Transverse colon (tissue), 4 donors: Measurements from ENCODE around the gene SRGAP2B. TPM values are rescaled to one million over a fixed set of nuclear protein-coding genes. Genes with fewer than 3 reads are reported as not detected.
"Not testable (repeated sequence)": the region's sequence is repeated elsewhere in the genome, so short reads cannot be mapped to it uniquely, and the experiment has no call there.

Source experiments
- DNase-seq: peaks from one replicate; pipeline ENCODE4 v3.0.0-alpha.2; 2019
- H3K27ac ChIP-seq, 4 donors: fragments of 200-600 bp; sonication (generic); 2 replicates each; pipeline ENCODE4 v1.5.1; 2016 to 2018; ENCODE audit warnings: inconsistent platforms in 4 of 4
- H3K27me3 ChIP-seq: fragments of 200-600 bp; sonication (generic); 2 replicates; pipeline ENCODE4 v1.5.1; 2017; ENCODE audit warnings: inconsistent platforms
- H3K36me3 ChIP-seq, 4 donors: fragments of 200-600 bp; sonication (generic); 2 replicates each; pipeline ENCODE4 v1.5.1; 2017 to 2019; ENCODE audit warnings: inconsistent platforms in 4 of 4
- H3K4me1 ChIP-seq, 4 donors: fragments of 200-600 bp; sonication (generic); 2 replicates each; pipeline ENCODE4 v1.5.1; 2017 to 2020; ENCODE audit warnings: inconsistent platforms in 4 of 4
- H3K4me3 ChIP-seq, 4 donors: fragments of 200-600 bp; sonication (generic); 1 replicate in 1 of 4; 2 replicates in 3 of 4; pipeline versions ENCODE4 v1.5.1 to v1.6.1; 2017 to 2019; ENCODE audit warnings: inconsistent platforms in 4 of 4
- H3K9me3 ChIP-seq, 2 donors: fragments of 200-600 bp; sonication (generic); 2 replicates each; pipeline ENCODE4 v1.5.1; 2017 to 2019; ENCODE audit warnings: inconsistent platforms in 2 of 2
- WGBS, 2 donors: methylation state at CpG; one replicate each; pipeline ENCODE4 v1.1.5; 2018; ENCODE audit warnings: low coverage in 1 of 2; 5-methylcytosine and 5-hydroxymethylcytosine counted together
- in situ Hi-C, 4 donors: fragments of 200-750 bp; cut with MboI; loops; one replicate each; pipeline versions ENCODE4 v1.15.0 to v1.15.1; 2017; ENCODE audit warnings: low sequenced_read_pairs in 3 of 4, low pct_ligation_motif_present in 1 of 4, low pct_unique_long_range_greater_than_20kb in 1 of 4
- intact Hi-C: fragments of 100-400 bp; cut with DNase I; formaldehyde crosslinking; loops from one replicate; pipeline ENCODE4 v1.15.1; 2023; ENCODE audit warnings: low total_unique reads
- total RNA-seq, 4 donors: library from RNA; depleted of rRNA; stranded (reverse); fragments of >200 nt; gene quantifications; one replicate each; pipeline ENCODE4 v1.1.0, GENCODE V29; 2016

Gene SRGAP2B
- total RNA-seq, 4 donors from 2014 or later, result 0.75 to 10.6 (median 6.4) TPM

- DNase-seq, H3K9me3 ChIP-seq, in situ Hi-C loops, H3K4me1 ChIP-seq, H3K27me3 ChIP-seq, H3K4me3 ChIP-seq, H3K36me3 ChIP-seq, intact Hi-C loops, H3K27ac ChIP-seq: not testable (repeated sequence)
- 88% methylated on average over 2 of the region's 3 CpGs; no CpG with 5 or more reads in 1 of the 2 donors for WGBS, 2 donors
These were observed 14.9 kb downstream of the SRGAP2B start for GRCh38 chr1:145080193-145080592.

GRCh38 chr1:145079737-145080136, 15.4 kb downstream of the SRGAP2B start:
- WGBS, 2 donors, result 83 to 86% methylated on average over 1 to 2 of the region's 2 CpGs
- H3K4me3 ChIP-seq, H3K27ac ChIP-seq, H3K4me1 ChIP-seq, H3K9me3 ChIP-seq, in situ Hi-C loops, intact Hi-C loops, DNase-seq, H3K27me3 ChIP-seq, H3K36me3 ChIP-seq: not testable (repeated sequence)

GRCh38 chr1:145078787-145079370, 16.2 kb downstream of the SRGAP2B start:
- intact Hi-C loops, H3K9me3 ChIP-seq, H3K27me3 ChIP-seq, H3K4me3 ChIP-seq, H3K36me3 ChIP-seq, H3K4me1 ChIP-seq, H3K27ac ChIP-seq, in situ Hi-C loops, DNase-seq: not testable (repeated sequence)
- WGBS, 2 donors, result no CpG with 5 or more reads among the region's 5 CpGs

GRCh38 chr1:145077872-145078786, 17.0 kb downstream of the SRGAP2B start:
- DNase-seq, in situ Hi-C loops: not testable (repeated sequence)
- no CpG with 5 or more reads among the region's 11 CpGs for WGBS, 2 donors

GRCh38 chr1:145076877-145077276, 18.3 kb downstream of the SRGAP2B start:
- H3K9me3 ChIP-seq, intact Hi-C loops, H3K36me3 ChIP-seq, H3K4me1 ChIP-seq, H3K4me3 ChIP-seq, H3K27ac ChIP-seq, H3K27me3 ChIP-seq, in situ Hi-C loops, DNase-seq: not testable (repeated sequence)
- WGBS, 2 donors, result no CpG with 5 or more reads among the region's 3 CpGs

More at GRCh38 chr1:145077872-145078786, 17.0 kb downstream of the SRGAP2B start:
- intact Hi-C loops, H3K4me1 ChIP-seq, H3K27me3 ChIP-seq, H3K9me3 ChIP-seq, H3K36me3 ChIP-seq, H3K27ac ChIP-seq, H3K4me3 ChIP-seq: not testable (repeated sequence)

GRCh38 chr1:145074021-145074559, 21.0 kb downstream of the SRGAP2B start:
- H3K27me3 ChIP-seq, H3K4me3 ChIP-seq, H3K36me3 ChIP-seq, DNase-seq, H3K9me3 ChIP-seq, intact Hi-C loops, H3K4me1 ChIP-seq, H3K27ac ChIP-seq, in situ Hi-C loops: not testable (repeated sequence)
- WGBS, 2 donors, result 97% methylated on average over 3 of the region's 6 CpGs; no CpG with 5 or more reads in 1 of the 2 donors

GRCh38 chr1:145071569-145071968, 23.6 kb downstream of the SRGAP2B start:
- H3K9me3 ChIP-seq, H3K27me3 ChIP-seq, H3K4me1 ChIP-seq, H3K36me3 ChIP-seq, in situ Hi-C loops, H3K27ac ChIP-seq, H3K4me3 ChIP-seq, DNase-seq, intact Hi-C loops: not testable (repeated sequence)
- WGBS, 2 donors, result 80% methylated on average over 1 of the region's 6 CpGs; no CpG with 5 or more reads in 1 of the 2 donors

- not testable (repeated sequence) for H3K4me1 ChIP-seq
These were observed 28.6 kb downstream of the SRGAP2B start for GRCh38 chr1:145066486-145066885.

GRCh38 chr1:145065194-145065826, 29.8 kb downstream of the SRGAP2B start:
- H3K9me3 ChIP-seq, H3K4me3 ChIP-seq, intact Hi-C loops, DNase-seq, H3K27me3 ChIP-seq, H3K4me1 ChIP-seq, H3K27ac ChIP-seq, H3K36me3 ChIP-seq, in situ Hi-C loops: not testable (repeated sequence)
- 7% methylated on average over 2 of the region's 5 CpGs; no CpG with 5 or more reads in 1 of the 2 donors for WGBS, 2 donors

More at GRCh38 chr1:145066486-145066885, 28.6 kb downstream of the SRGAP2B start:
- in situ Hi-C loops, H3K36me3 ChIP-seq, H3K9me3 ChIP-seq, H3K27me3 ChIP-seq, H3K27ac ChIP-seq, intact Hi-C loops, H3K4me3 ChIP-seq, DNase-seq: not testable (repeated sequence)
- WGBS, 2 donors, result no CpG with 5 or more reads among the region's 10 CpGs

GRCh38 chr1:145063941-145064648, 31.0 kb downstream of the SRGAP2B start:
- DNase-seq, H3K27me3 ChIP-seq, H3K36me3 ChIP-seq, H3K4me3 ChIP-seq, H3K9me3 ChIP-seq, intact Hi-C loops, H3K27ac ChIP-seq, H3K4me1 ChIP-seq, in situ Hi-C loops: not testable (repeated sequence)
- WGBS, 2 donors, result no CpG with 5 or more reads among the region's 2 CpGs
